GM10248 (cell line): ENCODE data around the gene CHD9NB.

ENCODE experiments used
- CTCF ChIA-PET: fragments of 300-600 bp; sonication (Branson Sonifier 250); formaldehyde crosslinking; extraction: SDS; loops from one replicate; lab custom pipeline; 2021; ENCODE audit warnings: antibody characterized with exemption; lab: Yijun Ruan, JAX
- POLR2A ChIA-PET: fragments of 350-650 bp; sonication (Branson Sonifier 250); formaldehyde crosslinking; extraction: SDS; loops from one replicate; lab custom pipeline; 2020; ENCODE audit warnings: antibody characterized with exemption; lab: Yijun Ruan, JAX
- DNase-seq: peaks from one replicate; pipeline ENCODE4 v3.0.0; 2012; ENCODE audit errors: extremely low spot score
- CTCF ChIP-seq: IDR thresholded peaks from 2 replicates; pipeline ENCODE4 v1.5.1; 2012; ENCODE audit warnings: mild to moderate bottlenecking, low read depth; ENCODE audit errors: extremely low read depth, missing control alignments, control extremely low read depth

CHD9NB gene

GRCh38 chr16:53097190-53097589 is 44.5 kb upstream of the CHD9NB start:
- DNase-seq, result no peak
- ChIA-PET POLR2A (no interaction called here), CTCF (no interaction called here)
- TF ChIP-seq CTCF, result no peak

- TF ChIP-seq CTCF, result no peak
- peak; percentile 53 for DNase-seq
- ChIA-PET CTCF (interaction anchor here (0.9 to 1.2 kb wide), 4 partner anchors 8 to 416 kb away, joined by 3 to 4 read pairs (median 3); no protein-coding TSS in a partner anchor), POLR2A (interaction anchor here (0.6 kb wide), 1 partner anchor 29 kb away, joined by 5 read pairs; no protein-coding TSS in a partner anchor)
Observed at GRCh38 chr16:53094013-53094630, 41.4 kb upstream of the CHD9NB start.

GRCh38 chr16:53093162-53093744 is 40.6 kb upstream of the CHD9NB start:
- ChIA-PET POLR2A (no interaction called here), CTCF (interaction anchor here (0.9 to 1.8 kb wide), 6 partner anchors 9 to 417 kb away, joined by 3 to 8 read pairs (median 3); no protein-coding TSS in a partner anchor)
- no peak for DNase-seq
- TF ChIP-seq CTCF, result no peak

GRCh38 chr16:53092284-53092683 is 39.6 kb upstream of the CHD9NB start:
- ChIA-PET POLR2A (no interaction called here), CTCF (interaction anchor here (0.9 to 1.8 kb wide), 5 partner anchors 10 to 32 kb away, joined by 3 to 8 read pairs (median 5); no protein-coding TSS in a partner anchor)
- DNase-seq, result no peak
- TF ChIP-seq CTCF, result no peak

- TF ChIP-seq CTCF, result no peak
- DNase-seq, result peak; percentile 62
- CTCF ChIA-PET, result interaction anchor here (0.9 to 4.1 kb wide), 8 partner anchors 9 to 37 kb away, joined by 3 to 16 read pairs (median 5); partner anchors contain the start of gene CHD9
- POLR2A ChIA-PET, result no interaction called here
Observed at GRCh38 chr16:53091466-53092211, 38.9 kb upstream of the CHD9NB start.
